Measurements from ENCODE around the gene SPTSSB.

The SPTSSB gene, protein sequence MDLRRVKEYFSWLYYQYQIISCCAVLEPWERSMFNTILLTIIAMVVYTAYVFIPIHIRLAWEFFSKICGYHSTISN

DNA sequence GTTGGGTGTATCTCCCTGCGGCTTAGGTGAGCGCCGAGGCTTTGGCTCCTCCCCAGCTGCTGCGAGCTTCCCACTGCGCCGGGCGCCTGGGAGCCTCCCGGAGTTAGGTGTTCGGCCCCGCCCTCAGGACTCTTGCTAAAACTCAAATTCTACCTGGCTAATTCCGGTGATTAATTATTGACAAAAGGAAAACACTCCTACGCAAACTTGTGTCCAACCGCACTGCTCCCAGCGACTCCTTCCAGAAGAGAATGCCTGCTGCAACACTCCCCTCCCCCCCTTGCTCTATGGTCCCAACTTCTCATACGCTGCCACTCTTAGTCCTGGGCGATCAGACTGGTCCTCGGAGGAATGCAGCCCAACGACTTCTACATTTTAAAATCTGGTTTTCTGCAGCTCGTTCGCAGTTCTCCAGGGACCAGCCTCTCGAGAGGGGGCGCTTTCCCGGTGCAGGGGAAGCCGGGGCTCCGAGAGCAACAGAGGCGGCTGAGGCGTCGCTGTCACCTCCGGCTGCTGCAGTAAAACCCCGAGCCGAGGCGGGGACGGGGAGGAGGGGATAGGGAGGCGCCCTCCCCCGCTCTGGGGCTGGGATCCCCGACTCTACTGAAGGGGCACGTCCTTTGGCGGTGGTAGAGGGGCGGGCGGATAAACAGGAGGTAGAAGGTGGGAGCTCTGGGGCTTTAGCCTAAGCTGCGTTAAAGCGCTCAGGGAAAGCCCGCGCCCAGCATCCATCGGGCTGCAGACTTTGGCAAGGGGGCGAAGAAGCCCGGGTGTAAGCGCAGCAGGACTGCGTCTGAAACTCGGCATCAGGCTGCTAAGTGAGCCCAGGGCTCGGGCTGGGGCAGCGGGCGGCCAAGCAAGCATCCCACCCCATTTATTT lies at the start of gene SPTSSB:
TSS of gene SPTSSB (minus strand) at position 77 of the 880 bp plus-strand sequence. CDS start 25,194 bp downstream, outside the sequence.
- H3K27me3 Mint-ChIP-seq = peaks cover 61 to 77% of the 10 kb centered on the region in 2 donors

GRCh38 chr3:161420746-161421145 lies 49.4 kb upstream of the SPTSSB start:
- Mint-ChIP-seq H3K27ac (no peak overlapping the region), H3K4me1 (peaks cover 8 to 29% of the 10 kb centered on the region in 2 donors), H3K9me3 (peaks cover 0 to 8% of the 10 kb centered on the region in 2 donors), H3K27me3 (peaks cover 4 to 5% of the 10 kb centered on the region in 2 donors), H3K4me3 (no peak overlapping the region), H3K36me3 (peaks cover 0 to 5% of the 10 kb centered on the region in 2 donors)
- no peak for ATAC-seq (replicated peaks)
- DNase-seq = no peak

More for the DNA sequence above, at the start of gene SPTSSB:
- H3K4me1 Mint-ChIP-seq = peaks cover 14 to 20% of the 10 kb centered on the region in 2 donors
- ATAC-seq (replicated peaks) (peak; percentile 59 to 74), DNase-seq (peak; percentile 5)
- H3K9me3 Mint-ChIP-seq = no peaks in the 10 kb centered on the region
- H3K36me3 Mint-ChIP-seq = no peaks in the 10 kb centered on the region
- H3K4me3 Mint-ChIP-seq = peak within 1 kb of the TSS; percentile 76 to 81
- no peak within 1 kb of the TSS for H3K27ac Mint-ChIP-seq

GRCh38 chr3:161419555-161420333 lies 48.4 kb upstream of the SPTSSB start:
- H3K4me3 Mint-ChIP-seq = peak overlapping the region in 1 of 2 donors; percentile 41

DNA sequence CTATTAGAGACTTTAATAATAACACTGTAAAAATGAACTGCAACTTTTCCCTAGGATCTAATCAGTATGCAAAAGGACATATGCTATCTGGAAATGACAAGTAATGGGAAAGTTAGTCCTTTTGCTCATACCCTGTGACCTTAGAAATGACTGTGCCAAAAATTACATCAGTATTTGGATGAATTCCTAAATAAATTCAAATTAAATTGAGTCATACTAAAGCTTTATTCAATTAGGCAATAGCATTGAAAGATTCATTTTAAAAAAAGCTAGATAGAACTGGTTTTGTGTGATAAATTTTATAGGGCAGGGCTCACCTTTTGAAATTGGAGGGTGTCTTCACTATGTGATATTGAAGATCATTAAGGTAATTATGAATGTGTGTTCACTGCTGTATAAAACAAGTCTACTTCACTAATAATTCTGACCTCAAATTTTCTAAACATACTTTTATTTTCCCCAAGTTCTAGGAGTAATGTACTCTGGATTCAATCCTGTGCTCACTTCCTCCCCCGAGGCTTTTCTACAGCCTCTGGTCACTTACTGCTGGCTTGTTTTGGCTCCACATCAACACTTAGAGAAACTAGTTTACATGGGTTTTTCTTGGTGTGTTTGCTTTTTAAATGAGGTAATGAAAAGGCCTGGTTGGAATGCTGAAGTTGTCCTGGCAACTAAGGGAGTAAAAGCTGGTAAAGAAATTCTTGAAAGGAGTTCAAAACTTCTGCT lies 44.4 kb upstream of the SPTSSB start:
- Mint-ChIP-seq H3K4me3 (no peak overlapping the region), H3K27me3 (peaks cover 8 to 11% of the 10 kb centered on the region in 2 donors), H3K4me1 (peaks cover 7 to 41% of the 10 kb centered on the region in 2 donors), H3K36me3 (peaks cover 0 to 5% of the 10 kb centered on the region in 2 donors), H3K27ac (no peak overlapping the region), H3K9me3 (peaks cover 0 to 8% of the 10 kb centered on the region in 2 donors)
- DNase-seq (no peak), ATAC-seq (replicated peaks) (no peak)

More at GRCh38 chr3:161419555-161420333, 48.4 kb upstream of the SPTSSB start:
- DNase-seq = no peak
- ATAC-seq (replicated peaks) = peak; percentile 71 to 82
- peaks cover 0 to 8% of the 10 kb centered on the region in 2 donors for H3K9me3 Mint-ChIP-seq
- peaks cover 4 to 5% of the 10 kb centered on the region in 2 donors for H3K27me3 Mint-ChIP-seq
- H3K36me3 Mint-ChIP-seq = peaks cover 0 to 5% of the 10 kb centered on the region in 2 donors
- H3K4me1 Mint-ChIP-seq = peaks cover 8 to 31% of the 10 kb centered on the region in 2 donors
- H3K27ac Mint-ChIP-seq = no peak overlapping the region

GRCh38 chr3:161414907-161415306 lies 43.6 kb upstream of the SPTSSB start:
- ATAC-seq (replicated peaks) (no peak), DNase-seq (no peak)
- Mint-ChIP-seq H3K27ac (no peak overlapping the region), H3K9me3 (peaks cover 0 to 8% of the 10 kb centered on the region in 2 donors), H3K36me3 (peaks cover 0 to 5% of the 10 kb centered on the region in 2 donors), H3K27me3 (peaks cover 9 to 11% of the 10 kb centered on the region in 2 donors), H3K4me3 (peak overlapping the region in 1 of 2 donors; percentile 28), H3K4me1 (peaks cover 4 to 34% of the 10 kb centered on the region in 2 donors)

- Mint-ChIP-seq H3K4me1 (peaks cover 0 to 23% of the 10 kb centered on the region in 2 donors), H3K27me3 (peaks cover 11% of the 10 kb centered on the region in 2 donors), H3K9me3 (peaks cover 0 to 8% of the 10 kb centered on the region in 2 donors), H3K36me3 (peaks cover 0 to 5% of the 10 kb centered on the region in 2 donors), H3K4me3 (peak overlapping the region in 1 of 2 donors; percentile 41), H3K27ac (no peak overlapping the region)
- no peak for DNase-seq
- peak; percentile 68 to 70 for ATAC-seq (replicated peaks)
Observed at GRCh38 chr3:161413855-161414210, 42.5 kb upstream of the SPTSSB start.

GRCh38 chr3:161413127-161413854 lies 42.0 kb upstream of the SPTSSB start:
- Mint-ChIP-seq H3K36me3 (peaks cover 0 to 5% of the 10 kb centered on the region in 2 donors), H3K4me3 (no peak overlapping the region), H3K4me1 (peaks cover 0 to 20% of the 10 kb centered on the region in 2 donors), H3K27me3 (peaks cover 11% of the 10 kb centered on the region in 2 donors), H3K27ac (no peak overlapping the region), H3K9me3 (peaks cover 0 to 8% of the 10 kb centered on the region in 2 donors)
- peak; percentile 81 to 84 for ATAC-seq (replicated peaks)
- no peak for DNase-seq

GRCh38 chr3:161412123-161412522 lies 40.8 kb upstream of the SPTSSB start:
- H3K4me1 Mint-ChIP-seq = peaks cover 0 to 20% of the 10 kb centered on the region in 2 donors
- no peak overlapping the region for H3K4me3 Mint-ChIP-seq
- DNase-seq (no peak), ATAC-seq (replicated peaks) (no peak)
- no peak overlapping the region for H3K27ac Mint-ChIP-seq
- peaks cover 0 to 5% of the 10 kb centered on the region in 2 donors for H3K9me3 Mint-ChIP-seq
- H3K27me3 Mint-ChIP-seq = peaks cover 6 to 11% of the 10 kb centered on the region in 2 donors
- peaks cover 0 to 5% of the 10 kb centered on the region in 2 donors for H3K36me3 Mint-ChIP-seq

DNA sequence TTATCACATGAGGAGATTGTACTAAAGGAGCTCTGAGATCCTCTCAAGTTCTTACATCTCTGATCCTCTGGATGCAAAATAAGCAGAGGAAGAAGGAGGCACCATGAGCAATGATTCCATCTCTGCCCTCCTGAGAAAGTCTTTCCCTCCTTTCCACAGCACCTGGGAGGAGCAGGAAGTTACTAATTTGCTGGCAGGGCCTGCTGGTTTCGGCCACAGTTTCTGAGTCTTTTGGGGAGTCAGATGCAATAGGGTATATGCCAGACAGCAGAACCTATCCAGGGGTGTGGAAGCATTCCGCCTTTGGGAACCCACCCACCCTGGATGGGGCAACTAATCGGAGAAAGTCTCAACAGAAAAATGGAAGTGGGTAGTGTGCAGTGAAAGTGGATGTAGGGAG lies 38.5 kb upstream of the SPTSSB start:
- ATAC-seq (replicated peaks) = no peak
- Mint-ChIP-seq H3K4me1 (peaks cover 0 to 12% of the 10 kb centered on the region in 2 donors), H3K27me3 (peaks cover 6 to 11% of the 10 kb centered on the region in 2 donors), H3K36me3 (no peaks in the 10 kb centered on the region), H3K4me3 (no peak overlapping the region), H3K27ac (no peak overlapping the region), H3K9me3 (no peaks in the 10 kb centered on the region)
- no peak for DNase-seq

GRCh38 chr3:161409069-161409468 lies 37.8 kb upstream of the SPTSSB start:
- peaks cover 0 to 9% of the 10 kb centered on the region in 2 donors for H3K4me1 Mint-ChIP-seq
- no peaks in the 10 kb centered on the region for H3K9me3 Mint-ChIP-seq
- ATAC-seq (replicated peaks) = no peak
- H3K27ac Mint-ChIP-seq = no peak overlapping the region
- no peaks in the 10 kb centered on the region for H3K36me3 Mint-ChIP-seq
- peaks cover 3 to 11% of the 10 kb centered on the region in 2 donors for H3K27me3 Mint-ChIP-seq
- no peak for DNase-seq
- H3K4me3 Mint-ChIP-seq = no peak overlapping the region

- ATAC-seq (replicated peaks) = no peak
- Mint-ChIP-seq H3K36me3 (no peaks in the 10 kb centered on the region), H3K4me3 (no peak overlapping the region), H3K27me3 (peaks cover 0 to 11% of the 10 kb centered on the region in 2 donors), H3K4me1 (no peaks in the 10 kb centered on the region), H3K27ac (no peak overlapping the region), H3K9me3 (no peaks in the 10 kb centered on the region)
- no peak for DNase-seq
Observed at GRCh38 chr3:161406594-161407555, 35.6 kb upstream of the SPTSSB start.

- peaks cover 4 to 5% of the 10 kb centered on the region in 2 donors for H3K27me3 Mint-ChIP-seq
- H3K4me3 Mint-ChIP-seq = no peak overlapping the region
- no peak for DNase-seq
- H3K9me3 Mint-ChIP-seq = no peaks in the 10 kb centered on the region
- no peak for ATAC-seq (replicated peaks)
- H3K4me1 Mint-ChIP-seq = no peaks in the 10 kb centered on the region
- H3K27ac Mint-ChIP-seq = no peak overlapping the region
- no peaks in the 10 kb centered on the region for H3K36me3 Mint-ChIP-seq
Observed at GRCh38 chr3:161405836-161406235, 34.5 kb upstream of the SPTSSB start.

Data from stimulated activated naive B cell treated with anti-CD40 and anti-IgM and Interleukin-4, amounts not matched to agents 10 μg/mL and 1 μg/mL and 100 μg/mL, for 72 hours (primary cell).